ACC112 (cell line): ENCODE data around the gene TMEM242.

Experiments used
- H2AFZ ChIP-seq: fragments of 200-600 bp; sonication (generic); one replicate; pipeline ENCODE4 v1.6.0; 2017; ENCODE audit warnings: antibody characterized with exemption, low read length; ENCODE audit not compliant: unreplicated experiment
- H3K27ac ChIP-seq: fragments of 200-600 bp; sonication (generic); 2 replicates; pipeline ENCODE4 v1.5.1; 2014; ENCODE audit warnings: low read depth, mild to moderate bottlenecking, antibody characterized with exemption, low read length, moderate library complexity
- H3K27me3 ChIP-seq: fragments of 200-600 bp; sonication (generic); 2 replicates; pipeline ENCODE4 v1.6.1; 2014; ENCODE audit warnings: mild to moderate bottlenecking, antibody characterized with exemption, low read length, moderate library complexity, mixed read lengths; ENCODE audit not compliant: insufficient read depth
- H3K36me3 ChIP-seq: fragments of 200-600 bp; sonication (generic); 2 replicates; pipeline ENCODE4 v1.6.1; 2016; ENCODE audit warnings: mild to moderate bottlenecking, antibody characterized with exemption, low read length, moderate library complexity, mixed read lengths; ENCODE audit not compliant: insufficient read depth
- H3K4me1 ChIP-seq: fragments of 200-600 bp; sonication (generic); one replicate; pipeline ENCODE4 v1.6.1; 2016; ENCODE audit warnings: low read length, mixed read lengths; ENCODE audit not compliant: insufficient read depth, unreplicated experiment, control insufficient read depth
- H3K4me3 ChIP-seq: fragments of 200-600 bp; sonication (generic); 2 replicates; pipeline ENCODE4 v1.5.1; 2014; ENCODE audit warnings: mild to moderate bottlenecking, low read depth, low read length
- H3K79me2 ChIP-seq: fragments of 200-600 bp; sonication (generic); one replicate; pipeline ENCODE4 v1.6.0; 2016; ENCODE audit warnings: low read length; ENCODE audit not compliant: control insufficient read depth, unreplicated experiment, insufficient read depth

The TMEM242 gene

GRCh38 chr6:157240059-157240959, 83.0 kb downstream of the TMEM242 start:
- no peaks in the 10 kb centered on the region for H3K36me3 ChIP-seq
- peaks cover 17% of the 10 kb centered on the region for H3K27me3 ChIP-seq
- H3K79me2 ChIP-seq: no peaks in the 10 kb centered on the region
- no peak overlapping the region for H3K27ac ChIP-seq
- H2AFZ ChIP-seq: peak overlapping the region; percentile 73
- peak overlapping the region; percentile 72 for H3K4me3 ChIP-seq
- H3K4me1 ChIP-seq: peaks cover 17% of the 10 kb centered on the region

GRCh38 chr6:157239671-157240058, 83.7 kb downstream of the TMEM242 start:
- Histone ChIP-seq H3K4me1 (peaks cover 12% of the 10 kb centered on the region), H3K27ac (no peak overlapping the region), H3K4me3 (peak overlapping the region; percentile 72; the same call in 1 of the 2 replicates), H3K79me2 (no peaks in the 10 kb centered on the region), H2AFZ (peak overlapping the region; percentile 73), H3K36me3 (no peaks in the 10 kb centered on the region), H3K27me3 (peaks cover 22% of the 10 kb centered on the region)
